ENCODE data around the gene MMP24OS.

The MMP24OS gene

DNA sequence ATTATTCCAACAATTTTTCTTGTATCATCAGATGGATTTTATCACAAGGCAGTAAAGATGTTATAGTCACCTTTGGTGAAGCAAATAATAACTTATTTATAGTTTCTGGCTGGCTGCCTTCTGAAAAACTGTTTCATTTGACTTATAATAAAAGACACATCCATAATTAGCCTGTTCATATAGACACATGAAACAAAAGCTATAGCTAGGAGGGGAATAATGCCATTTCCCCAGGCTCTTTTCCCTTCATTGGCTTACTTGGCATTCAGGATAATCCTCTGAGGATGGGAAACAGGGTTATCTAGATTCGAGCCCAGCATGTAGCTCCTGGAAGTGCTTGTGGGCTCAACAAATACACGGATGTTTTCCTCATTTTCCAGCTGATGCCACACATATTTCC, 33.9 kb downstream of the MMP24OS start:
- DNase-seq = no peak

DNA sequence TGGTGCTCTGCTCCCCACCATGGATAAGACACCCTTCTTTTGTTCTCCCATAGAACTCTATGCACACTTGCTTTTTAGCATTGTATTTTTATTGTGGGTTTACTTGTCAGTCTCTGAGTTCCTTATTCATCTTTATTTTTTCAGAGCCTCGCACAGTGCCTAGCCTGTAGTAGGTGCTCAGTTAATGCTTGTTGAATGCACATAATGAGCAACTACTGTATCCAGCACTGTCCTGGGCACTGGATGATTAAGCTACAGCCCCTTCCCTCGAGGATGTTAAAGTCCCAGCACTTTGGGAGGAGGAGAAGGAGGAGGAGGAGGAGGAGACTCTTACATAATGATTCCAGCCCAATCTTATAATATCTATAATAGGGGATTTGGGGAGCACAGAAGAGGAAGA, 34.6 kb downstream of the MMP24OS start:
- DNase-seq = no peak

DNA sequence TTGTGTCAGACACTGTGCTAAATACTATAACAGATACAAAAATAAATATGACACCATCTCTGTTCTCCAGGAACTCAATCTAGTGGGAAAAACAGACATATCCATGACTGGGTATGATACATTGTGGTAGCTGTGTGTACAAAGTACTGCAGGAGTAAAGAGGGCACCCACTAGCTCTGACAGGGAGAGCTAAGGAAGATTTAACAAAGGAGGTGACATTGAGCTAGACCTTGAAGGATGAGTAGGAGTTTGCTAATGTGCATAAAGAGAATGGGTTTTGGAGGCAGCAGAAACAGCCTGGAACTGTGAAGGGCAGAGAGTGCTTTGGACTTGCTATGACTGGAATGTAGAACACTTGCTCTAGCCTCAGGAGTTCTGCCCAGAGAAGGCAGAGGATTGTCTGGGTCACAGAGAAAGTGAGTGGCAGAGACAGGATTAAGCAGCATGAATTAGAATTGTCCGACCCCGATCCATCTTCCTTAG, 37.1 kb downstream of the MMP24OS start:
- no peak for DNase-seq

DNA sequence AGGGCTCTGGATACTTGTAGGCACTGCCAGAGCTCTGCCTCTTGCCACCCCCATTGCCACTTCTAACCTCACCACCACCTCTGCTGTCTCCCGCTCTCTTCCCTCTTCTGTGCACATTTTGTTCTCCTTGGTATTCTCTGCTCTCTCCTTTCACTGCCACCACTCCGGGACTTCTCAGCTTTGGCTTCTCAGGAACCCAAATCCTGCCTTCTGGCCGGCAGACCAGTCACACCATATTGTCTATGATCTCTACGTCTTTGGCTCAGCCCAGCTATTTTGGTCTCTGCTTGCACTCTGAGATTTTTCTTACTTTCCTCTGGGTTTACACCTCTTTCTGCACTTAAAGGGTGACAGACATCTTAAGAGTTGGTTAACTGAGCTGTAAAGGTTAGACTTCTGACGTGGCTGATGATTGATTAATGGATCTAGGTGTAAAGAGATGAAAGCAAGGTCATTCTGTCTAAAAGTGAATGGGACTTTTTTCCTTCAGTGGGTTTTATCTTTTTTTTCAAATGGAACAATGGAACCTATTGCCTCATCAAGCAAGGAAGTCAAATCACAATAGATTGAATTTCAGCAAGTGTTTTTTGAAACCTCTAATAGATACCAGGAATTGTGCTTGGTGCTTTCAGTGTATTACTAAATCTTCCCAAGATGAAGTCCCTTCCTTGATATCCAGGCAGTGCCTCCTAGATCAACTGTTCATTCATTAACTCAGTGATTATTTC, 37.7 kb downstream of the MMP24OS start:
- DNase-seq = peak in 1 of 2 experiments; percentile 52

DNA sequence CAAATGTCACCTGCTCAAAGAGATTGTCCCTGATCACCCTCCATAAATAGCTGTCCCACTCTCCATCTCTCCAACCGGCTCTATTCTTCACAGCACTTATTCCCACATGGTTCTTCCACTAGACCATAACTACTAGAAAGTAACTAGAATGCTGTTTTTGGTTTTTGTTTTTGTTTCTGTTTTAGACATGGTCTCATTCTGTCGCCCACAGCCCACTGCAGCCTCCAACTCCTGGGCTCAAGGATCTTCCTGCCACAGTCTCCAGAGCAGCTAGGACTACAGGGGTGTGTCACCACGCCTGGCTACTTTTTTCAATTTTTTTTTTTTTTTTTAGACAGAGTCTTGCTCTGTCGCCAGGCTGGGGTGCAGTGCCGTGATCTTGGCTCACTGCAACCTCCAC, 39.2 kb downstream of the MMP24OS start:
- no peak for DNase-seq

DNA sequence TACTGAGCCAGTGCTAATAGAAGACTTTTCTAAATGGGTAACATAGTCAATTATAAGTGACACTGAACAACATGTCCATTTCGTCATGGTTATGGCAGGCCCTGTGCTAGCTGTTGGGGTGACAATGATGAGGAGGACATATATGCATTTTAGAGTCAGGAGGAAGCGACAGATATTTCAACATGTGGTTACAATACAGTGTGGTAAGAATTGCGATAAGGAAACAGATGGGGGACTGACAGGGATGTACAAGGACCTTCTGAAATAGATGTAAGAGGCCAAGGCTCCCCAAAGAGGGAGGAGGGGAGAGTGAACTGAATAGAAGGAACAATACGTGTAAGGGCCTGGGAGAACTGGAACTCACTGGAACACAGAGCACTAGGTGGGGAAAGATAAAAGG, 39.8 kb downstream of the MMP24OS start:
- no peak for DNase-seq

DNA sequence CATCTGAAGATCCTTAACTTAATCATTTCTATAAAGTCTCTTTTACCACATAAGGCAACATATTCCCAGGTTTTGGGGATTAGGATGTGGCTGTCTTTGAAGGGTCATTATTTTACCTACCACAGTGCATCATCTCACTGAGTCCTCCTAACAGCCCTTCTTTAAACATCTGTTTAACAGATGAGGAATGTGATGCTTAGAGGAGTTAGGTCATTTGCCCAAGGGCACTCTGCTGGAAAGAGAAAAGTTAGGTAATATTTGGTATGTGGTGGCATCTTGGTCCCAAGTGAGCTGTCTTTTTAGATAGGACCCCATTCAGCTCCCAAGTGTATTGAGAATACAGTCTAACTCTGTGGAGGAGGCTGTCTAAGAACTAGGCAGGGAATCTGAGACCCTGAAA, 40.4 kb downstream of the MMP24OS start:
- no peak for DNase-seq

DNA sequence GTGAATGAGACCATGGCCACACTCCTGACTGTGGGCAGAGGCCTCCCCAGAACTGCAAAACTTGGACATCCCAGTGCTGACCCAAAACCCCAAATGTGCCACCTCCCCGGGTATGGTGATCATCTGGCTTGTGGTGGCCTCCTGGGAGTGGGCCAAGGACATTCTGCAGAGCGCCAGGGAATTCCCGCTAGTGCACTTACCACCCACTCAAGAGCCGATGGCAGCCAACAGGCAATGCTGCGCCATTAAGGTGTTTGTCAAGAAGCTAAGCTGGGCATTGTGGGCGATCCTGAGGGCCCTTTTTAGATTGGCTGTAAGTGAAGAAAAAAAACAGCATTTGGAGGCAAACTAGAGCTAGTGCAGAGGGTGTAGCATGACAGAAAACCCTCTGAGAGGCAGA, 42.0 kb downstream of the MMP24OS start:
- no peak for DNase-seq

DNA sequence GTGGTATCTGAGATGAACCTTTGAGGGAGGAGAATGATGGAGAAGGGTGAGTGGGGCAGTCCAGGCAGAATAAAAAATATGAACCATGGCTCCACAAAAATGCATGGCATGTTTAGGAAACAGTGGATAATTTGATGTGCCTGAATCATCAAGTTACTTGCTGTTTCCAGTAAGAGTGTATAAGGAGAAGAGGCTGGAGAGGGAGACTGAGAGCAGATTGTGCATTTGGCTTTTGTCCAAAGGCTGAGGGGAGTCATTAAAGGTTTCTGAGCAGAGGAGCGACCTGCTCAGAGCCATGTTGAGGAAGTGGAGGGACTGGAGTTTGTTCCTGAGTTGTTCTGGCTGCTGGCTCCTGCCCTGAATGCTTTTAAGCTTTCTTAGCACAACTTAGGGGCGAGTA, 45.3 kb downstream of the MMP24OS start:
- DNase-seq = peak in 1 of 2 experiments; percentile 38

DNA sequence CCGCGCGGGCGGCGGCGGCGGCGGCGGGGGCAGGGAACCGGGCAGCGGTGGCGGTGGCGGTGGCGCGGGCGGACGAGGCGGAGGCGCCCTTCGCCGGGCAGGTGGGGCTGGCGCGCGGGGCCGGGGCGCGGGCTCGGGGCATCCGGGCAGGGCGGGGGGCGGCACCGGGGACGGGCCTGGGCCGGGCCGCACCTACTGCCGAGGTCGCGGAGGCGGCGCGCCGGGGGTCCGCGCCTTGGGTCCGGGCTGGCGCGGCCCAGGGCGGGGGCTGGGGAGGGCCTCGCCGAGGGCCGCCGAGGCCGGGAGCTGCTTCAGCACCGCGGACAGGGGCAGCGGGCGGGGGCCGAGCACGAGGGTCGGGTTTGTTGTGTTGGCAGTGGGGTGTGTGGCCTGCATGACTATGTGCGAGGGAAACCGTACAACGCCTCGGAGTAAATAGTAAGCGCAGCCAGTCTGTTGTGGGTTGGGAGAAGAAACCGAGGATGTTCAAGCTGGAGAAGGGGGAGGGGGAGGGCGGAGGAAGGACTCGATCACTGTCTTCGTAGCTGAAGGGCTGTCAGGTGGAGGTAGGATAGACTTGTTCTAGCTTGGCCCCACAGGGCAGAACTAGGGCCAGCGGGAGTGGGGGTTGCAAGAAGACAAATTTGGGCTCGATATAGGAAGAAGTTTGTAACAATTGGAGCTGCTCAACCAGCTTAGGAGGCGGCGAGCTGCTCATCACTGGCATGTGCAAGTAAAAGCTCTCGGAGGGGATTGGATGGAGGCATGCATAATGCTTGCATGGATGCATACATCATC, 50.8 kb downstream of the MMP24OS start:
- peak in 1 of 2 experiments; percentile 29 for DNase-seq

All from cerebellar nuclear complex (tissue), 1 donor.